WTC11 (cell line): ENCODE results near the gene ACR.
"Not testable (repeated sequence)": the region's sequence is repeated elsewhere in the genome, so short reads cannot be mapped to it uniquely, and the experiment has no call there.

ENCODE experiments used
- FOXJ3 ChIP-seq: sonication (generic); formaldehyde crosslinking; IDR thresholded peaks from 2 replicates; pipeline ENCODE4 v1.9.0; 2021; ENCODE audit warnings: missing genetic modification reagents, mild to moderate bottlenecking, borderline replicate concordance
- IRF2 ChIP-seq: sonication (generic); formaldehyde crosslinking; IDR thresholded peaks from 2 replicates; pipeline ENCODE4 v1.8.0; 2022; ENCODE audit warnings: low read depth, missing genetic modification reagents, borderline replicate concordance
- JUN ChIP-seq: sonication (generic); formaldehyde crosslinking; IDR thresholded peaks from 2 replicates; pipeline ENCODE4 v1.8.0; 2023; ENCODE audit warnings: mild to moderate bottlenecking, missing genetic modification reagents
- SMAD4 ChIP-seq: sonication (generic); formaldehyde crosslinking; IDR thresholded peaks from 2 replicates; pipeline ENCODE4 v1.8.0; 2022; ENCODE audit warnings: mild to moderate bottlenecking, missing genetic modification reagents

DNA sequence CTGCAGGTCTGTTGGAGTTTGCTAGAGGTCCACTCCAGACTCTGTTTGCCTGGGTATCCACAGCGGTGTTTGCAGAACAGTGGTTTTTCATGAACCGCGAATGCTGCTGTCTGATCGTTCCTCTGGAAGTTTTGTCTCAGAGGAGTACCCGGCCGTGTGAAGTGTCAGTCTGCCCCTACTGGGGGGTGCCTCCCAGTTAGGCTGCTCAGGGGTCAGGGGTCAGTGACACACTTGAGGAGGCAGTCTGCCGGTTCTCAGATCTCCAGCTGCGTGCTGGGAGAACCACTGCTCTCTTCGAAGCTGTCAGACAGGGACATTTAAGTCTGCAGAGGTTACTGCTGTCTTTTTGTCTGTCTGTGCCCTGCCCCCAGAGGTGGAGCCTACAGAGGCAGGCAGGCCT lies 18.4 kb downstream of the ACR start:
- not testable (repeated sequence) for TF ChIP-seq FOXJ3 (CRISPR knock-in tag); IRF2; JUN (CRISPR knock-in tag); SMAD4 (CRISPR knock-in tag)
